ENCODE data around the gene NOXA1. TPM values are rescaled to one million over a fixed set of nuclear protein-coding genes. Genes with fewer than 3 reads are reported as not detected.
A peak's percentile ranks its signal among the peaks of the same experiment; 100 is the strongest.
"Not testable (repeated sequence)": the region's sequence is repeated elsewhere in the genome, so short reads cannot be mapped to it uniquely, and the experiment has no call there.

The NOXA1 gene
- 0.10 TPM in 1 of 2 replicates, not detected in the other for total RNA-seq (2014; rRNA removed; shearing (Covaris generic))
- polyA plus RNA-seq (2015; cell fraction: cytosol; rRNA removed) = 0.08 and 0.58 TPM in 2 replicates
- polyA plus RNA-seq (2015; cell fraction: nucleus; rRNA removed) = 1.2 and 2.8 TPM in 2 replicates

- peak; percentile 69 for DNase-seq (ENCODE audit: low read depth)
Measured at GRCh38 chr9:137422604-137423513, at the start of gene NOXA1, which contains the start of gene EXD3. Gene NOXA1, plus strand, starts transcription at chr9:137423393. Its CDS starts 137 bp downstream, at chr9:137423530. Gene EXD3, minus strand, starts transcription at chr9:137423162. Its CDS starts 27,805 bp downstream, at chr9:137395357.

- DNase-seq (ENCODE audit: low read depth) = no peak
Measured at GRCh38 chr9:137373611-137373980, 49.6 kb upstream of the NOXA1 start.

GRCh38 chr9:137374131-137374845 lies 48.9 kb upstream of the NOXA1 start:
- DNase-seq (ENCODE audit: low read depth) = no peak

- no peak for DNase-seq (ENCODE audit: low read depth)
Measured at GRCh38 chr9:137375321-137376058, 47.7 kb upstream of the NOXA1 start.

- DNase-seq (ENCODE audit: low read depth) = no peak
Measured at GRCh38 chr9:137376386-137376785, 46.8 kb upstream of the NOXA1 start.

- DNase-seq (ENCODE audit: low read depth) = not testable (repeated sequence)
Measured at GRCh38 chr9:137378688-137379410, 44.3 kb upstream of the NOXA1 start.

- DNase-seq (ENCODE audit: low read depth) = no peak
Measured at GRCh38 chr9:137379761-137380161, 43.4 kb upstream of the NOXA1 start.

GRCh38 chr9:137380171-137380570 lies 43.0 kb upstream of the NOXA1 start:
- no peak for DNase-seq (ENCODE audit: low read depth)

- DNase-seq (ENCODE audit: low read depth) = no peak
Measured at GRCh38 chr9:137380606-137381005, 42.6 kb upstream of the NOXA1 start.

- DNase-seq (ENCODE audit: low read depth) = no peak
Measured at GRCh38 chr9:137381501-137382443, 41.4 kb upstream of the NOXA1 start.

GRCh38 chr9:137382444-137383080 lies 40.6 kb upstream of the NOXA1 start:
- no peak for DNase-seq (ENCODE audit: low read depth)

- DNase-seq (ENCODE audit: low read depth) = no peak
Measured at GRCh38 chr9:137383081-137383783, 40.0 kb upstream of the NOXA1 start.

- no peak for DNase-seq (ENCODE audit: low read depth)
Measured at GRCh38 chr9:137383784-137384756, 39.1 kb upstream of the NOXA1 start.

- DNase-seq (ENCODE audit: low read depth) = no peak
Measured at GRCh38 chr9:137385061-137385655, 38.0 kb upstream of the NOXA1 start.

- DNase-seq (ENCODE audit: low read depth) = not testable (repeated sequence)
Measured at GRCh38 chr9:137386507-137387113, 36.6 kb upstream of the NOXA1 start.

All from HT1080 (cell line).